ENCODE data around the gene KRTAP5-3.
"Not testable (repeated sequence)": the region's sequence is repeated elsewhere in the genome, so short reads cannot be mapped to it uniquely, and the experiment has no call there.

Gene KRTAP5-3

GRCh38 chr11:1650034-1650917, 42.0 kb upstream of the KRTAP5-3 start:
- Histone ChIP-seq H3K27ac (ENCODE audit: low read depth, low read length) (no peak overlapping the region), H3K4me1 (ENCODE audit: control insufficient read depth, insufficient read depth, low read length) (no peaks in the 10 kb centered on the region), H3K36me3 (ENCODE audit: control insufficient read depth, insufficient read depth, low read length) (no peaks in the 10 kb centered on the region), H3K4me3 (ENCODE audit: low read length) (no peak overlapping the region), H3K9ac (ENCODE audit: low read length) (no peak overlapping the region), H3K27me3 (ENCODE audit: control insufficient read depth, insufficient read depth, low read length) (peaks cover 9% of the 10 kb centered on the region)

GRCh38 chr11:1648653-1649420, 40.6 kb upstream of the KRTAP5-3 start:
- H3K9ac ChIP-seq (ENCODE audit: low read length): no peak overlapping the region
- H3K27me3 ChIP-seq (ENCODE audit: control insufficient read depth, insufficient read depth, low read length): peaks cover 7% of the 10 kb centered on the region
- H3K4me1 ChIP-seq (ENCODE audit: control insufficient read depth, insufficient read depth, low read length): no peaks in the 10 kb centered on the region
- no peak overlapping the region for H3K27ac ChIP-seq (ENCODE audit: low read depth, low read length)
- H3K4me3 ChIP-seq (ENCODE audit: low read length): no peak overlapping the region
- H3K36me3 ChIP-seq (ENCODE audit: control insufficient read depth, insufficient read depth, low read length): no peaks in the 10 kb centered on the region

DNA sequence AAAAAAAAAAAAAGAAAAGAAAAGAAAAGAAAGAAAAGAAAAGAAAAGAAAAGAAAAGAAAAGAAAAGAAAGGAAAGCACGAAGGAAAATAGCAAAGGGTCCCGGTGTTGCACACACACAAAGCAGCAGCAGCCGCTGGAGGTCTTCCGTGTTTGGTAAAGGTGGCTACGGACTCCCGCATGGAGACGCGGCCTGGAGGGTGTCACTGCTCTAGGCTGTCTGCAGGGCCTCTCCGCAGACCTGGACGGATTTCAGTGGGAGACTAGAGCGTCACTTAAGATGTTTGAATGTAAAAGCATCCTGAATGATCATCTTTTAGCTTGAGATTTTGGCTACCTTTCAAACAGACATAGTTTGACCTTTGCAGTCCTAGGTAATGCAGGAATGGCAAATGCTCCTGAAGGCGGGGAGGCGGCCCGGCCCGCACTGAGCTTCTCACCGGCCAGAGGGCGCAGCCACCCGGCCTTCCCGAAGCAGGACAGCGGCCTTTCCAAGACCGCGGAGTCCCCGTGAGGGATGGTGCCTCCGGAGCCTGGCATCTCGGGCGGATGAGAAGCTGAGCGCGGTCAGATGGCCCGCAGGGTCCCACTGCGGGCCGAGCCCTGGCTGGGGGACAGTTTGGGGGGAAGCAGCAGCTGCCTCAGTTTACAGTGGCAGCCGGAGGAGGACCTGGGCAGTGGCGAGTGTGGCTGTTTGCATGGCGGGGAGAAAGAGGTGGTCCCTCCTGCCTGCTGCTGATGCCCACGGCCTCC, 39.8 kb upstream of the KRTAP5-3 start:
- H3K27ac ChIP-seq (ENCODE audit: low read depth, low read length): no peak overlapping the region
- H3K36me3 ChIP-seq (ENCODE audit: control insufficient read depth, insufficient read depth, low read length): no peaks in the 10 kb centered on the region
- H3K4me1 ChIP-seq (ENCODE audit: control insufficient read depth, insufficient read depth, low read length): no peaks in the 10 kb centered on the region
- H3K27me3 ChIP-seq (ENCODE audit: control insufficient read depth, insufficient read depth, low read length): peaks cover 2% of the 10 kb centered on the region
- no peak overlapping the region for H3K9ac ChIP-seq (ENCODE audit: low read length)
- no peak overlapping the region for H3K4me3 ChIP-seq (ENCODE audit: low read length)

DNA sequence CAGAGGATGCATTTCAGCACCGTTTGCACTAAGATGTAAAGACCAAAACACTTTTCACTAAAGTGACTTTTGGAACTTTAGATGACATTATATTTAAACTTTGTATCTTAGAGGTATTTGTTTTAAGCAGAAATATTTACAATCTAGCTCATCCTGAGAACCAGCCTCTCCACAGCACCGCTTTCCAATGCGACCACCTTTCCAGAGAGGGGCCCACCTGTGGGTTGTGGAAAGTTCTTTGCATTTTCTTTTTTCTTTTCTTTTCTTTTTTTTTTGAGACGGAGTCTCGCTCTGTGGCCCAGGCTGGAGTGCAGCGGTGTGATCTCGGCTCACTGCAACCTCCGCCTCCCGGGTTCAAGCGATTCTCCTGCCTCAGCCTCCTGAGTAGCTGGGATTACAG, 38.3 kb upstream of the KRTAP5-3 start:
- not testable (repeated sequence) for H3K27me3 ChIP-seq (ENCODE audit: control insufficient read depth, insufficient read depth, low read length); H3K4me1 ChIP-seq (ENCODE audit: control insufficient read depth, insufficient read depth, low read length); H3K9ac ChIP-seq (ENCODE audit: low read length); H3K4me3 ChIP-seq (ENCODE audit: low read length); H3K36me3 ChIP-seq (ENCODE audit: control insufficient read depth, insufficient read depth, low read length); H3K27ac ChIP-seq (ENCODE audit: low read depth, low read length)

GRCh38 chr11:1645357-1645821, 37.1 kb upstream of the KRTAP5-3 start:
- H3K27ac ChIP-seq (ENCODE audit: low read depth, low read length): no peak overlapping the region
- no peak overlapping the region for H3K4me3 ChIP-seq (ENCODE audit: low read length)
- no peaks in the 10 kb centered on the region for H3K4me1 ChIP-seq (ENCODE audit: control insufficient read depth, insufficient read depth, low read length)
- no peaks in the 10 kb centered on the region for H3K36me3 ChIP-seq (ENCODE audit: control insufficient read depth, insufficient read depth, low read length)
- no peak overlapping the region for H3K9ac ChIP-seq (ENCODE audit: low read length)
- H3K27me3 ChIP-seq (ENCODE audit: control insufficient read depth, insufficient read depth, low read length): no peaks in the 10 kb centered on the region

DNA sequence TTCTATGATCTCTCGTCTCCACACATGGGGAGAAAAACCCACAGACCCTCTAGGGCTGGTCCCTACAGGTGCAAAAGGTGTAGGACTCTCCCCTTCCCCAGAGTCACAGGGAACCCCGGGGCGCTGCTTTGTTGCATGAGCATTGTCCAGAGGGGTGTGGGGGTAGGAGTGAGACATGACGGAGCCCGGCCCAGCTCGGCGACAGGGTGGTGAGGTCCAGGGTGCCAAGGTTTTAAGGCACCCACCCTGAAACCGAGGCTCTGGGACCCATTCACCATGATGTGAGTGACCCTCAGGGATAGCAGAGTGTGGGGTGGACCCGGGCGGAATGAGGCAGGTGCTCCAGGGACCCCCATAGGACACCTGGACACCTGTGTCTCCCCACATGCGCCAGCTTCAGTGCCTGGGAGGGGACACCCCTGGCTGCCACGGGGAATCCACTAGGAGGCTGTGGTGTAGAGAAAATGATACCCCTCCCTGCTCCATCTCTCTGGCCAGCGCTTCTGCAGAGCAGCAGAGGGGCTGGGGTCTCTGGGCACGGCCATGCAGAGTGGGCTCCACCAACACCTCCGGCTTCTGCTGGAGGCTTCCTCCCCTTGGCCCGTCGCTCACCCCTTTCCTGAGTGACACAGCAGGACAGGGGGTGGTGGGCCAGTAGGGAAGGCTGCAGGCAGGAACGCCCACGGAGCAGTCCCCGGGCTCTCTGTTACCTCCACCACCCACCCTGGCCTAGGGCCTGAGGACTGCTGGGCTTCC, 36.5 kb upstream of the KRTAP5-3 start:
- no peak overlapping the region for H3K4me3 ChIP-seq (ENCODE audit: low read length)

DNA sequence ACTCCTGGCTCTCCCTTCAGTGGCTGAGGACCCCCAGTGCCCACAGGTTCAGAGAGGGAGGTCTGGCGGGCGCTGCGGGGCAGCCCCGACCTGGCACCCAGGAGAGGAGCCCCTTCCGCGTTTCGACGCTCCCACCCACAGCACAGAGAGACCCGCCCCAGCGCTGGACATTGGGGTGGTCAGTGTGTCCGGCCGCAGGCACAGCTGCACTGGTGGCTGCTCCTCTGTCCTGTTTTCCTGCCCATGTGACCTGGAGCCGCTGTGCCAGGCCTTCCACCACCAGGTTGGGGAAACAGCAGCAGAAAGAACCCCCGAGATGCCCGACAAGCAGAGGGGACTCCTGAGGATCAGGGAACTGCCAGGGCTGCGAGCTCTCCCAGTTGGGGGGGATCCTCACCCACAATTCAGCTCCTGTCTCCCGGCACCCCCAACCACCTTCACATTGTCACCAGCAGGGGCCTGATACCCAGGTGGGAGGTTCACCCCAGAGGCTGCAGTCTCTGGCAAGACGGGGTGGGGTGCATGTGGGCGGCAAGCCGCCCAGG, 35.0 kb upstream of the KRTAP5-3 start:
- no peak overlapping the region for H3K4me3 ChIP-seq (ENCODE audit: low read length)
- H3K4me1 ChIP-seq (ENCODE audit: control insufficient read depth, insufficient read depth, low read length): no peaks in the 10 kb centered on the region
- no peak overlapping the region for H3K9ac ChIP-seq (ENCODE audit: low read length)
- no peaks in the 10 kb centered on the region for H3K36me3 ChIP-seq (ENCODE audit: control insufficient read depth, insufficient read depth, low read length)
- H3K27ac ChIP-seq (ENCODE audit: low read depth, low read length): no peak overlapping the region
- peaks cover 3% of the 10 kb centered on the region for H3K27me3 ChIP-seq (ENCODE audit: control insufficient read depth, insufficient read depth, low read length)

More for the DNA sequence above, 36.5 kb upstream of the KRTAP5-3 start:
- no peaks in the 10 kb centered on the region for H3K4me1 ChIP-seq (ENCODE audit: control insufficient read depth, insufficient read depth, low read length)
- H3K27me3 ChIP-seq (ENCODE audit: control insufficient read depth, insufficient read depth, low read length): peaks cover 2% of the 10 kb centered on the region
- no peaks in the 10 kb centered on the region for H3K36me3 ChIP-seq (ENCODE audit: control insufficient read depth, insufficient read depth, low read length)
- H3K9ac ChIP-seq (ENCODE audit: low read length): no peak overlapping the region
- H3K27ac ChIP-seq (ENCODE audit: low read depth, low read length): no peak overlapping the region

DNA sequence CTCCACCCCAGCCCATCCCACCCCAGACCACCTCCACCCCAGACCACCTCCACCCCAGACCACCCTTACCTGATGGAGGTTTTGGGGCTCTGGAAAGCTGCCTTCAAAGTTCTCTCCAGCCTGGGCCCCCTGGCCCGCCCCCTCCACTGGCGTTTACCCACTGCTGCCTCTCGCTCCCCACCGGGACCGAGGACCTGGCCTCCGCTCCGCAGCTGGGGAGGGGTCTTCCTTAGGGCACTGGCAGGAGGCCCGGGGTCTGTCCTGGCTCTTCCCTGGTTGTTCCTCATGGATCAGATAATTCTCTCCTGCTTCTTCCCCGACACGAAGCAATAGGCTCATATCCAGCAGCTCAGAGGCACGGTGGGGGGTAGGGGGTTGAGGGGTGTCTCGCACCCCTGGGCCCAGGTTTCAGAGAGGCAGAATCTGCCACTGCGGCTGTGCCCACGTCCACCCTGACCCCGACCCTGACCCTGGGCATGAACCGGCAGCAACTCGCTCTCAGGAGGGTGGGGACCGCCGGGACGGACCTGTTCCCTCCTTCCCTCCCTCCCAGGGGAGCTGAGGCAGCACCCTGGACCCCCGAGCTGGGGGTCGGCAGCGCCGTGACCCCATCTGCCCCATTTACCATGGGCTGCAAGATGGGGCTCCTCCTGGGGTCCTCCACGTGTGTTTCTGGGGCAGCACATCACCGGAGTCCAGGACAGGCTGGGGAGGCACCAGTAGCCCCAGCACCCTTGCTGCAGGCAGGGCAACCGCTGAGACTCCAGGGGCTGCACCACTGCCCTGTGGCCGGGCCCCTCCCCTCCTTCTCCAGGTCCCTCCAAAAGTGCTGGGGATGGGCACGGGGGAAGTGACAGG, 34.3 kb upstream of the KRTAP5-3 start:
- H3K27me3 ChIP-seq (ENCODE audit: control insufficient read depth, insufficient read depth, low read length): peaks cover 3% of the 10 kb centered on the region

GRCh38 chr11:1641096-1641495, 32.8 kb upstream of the KRTAP5-3 start:
- Histone ChIP-seq H3K9ac (ENCODE audit: low read length) (no peak overlapping the region), H3K27me3 (ENCODE audit: control insufficient read depth, insufficient read depth, low read length) (peaks cover 3% of the 10 kb centered on the region), H3K36me3 (ENCODE audit: control insufficient read depth, insufficient read depth, low read length) (no peaks in the 10 kb centered on the region), H3K4me1 (ENCODE audit: control insufficient read depth, insufficient read depth, low read length) (no peaks in the 10 kb centered on the region), H3K27ac (ENCODE audit: low read depth, low read length) (no peak overlapping the region), H3K4me3 (ENCODE audit: low read length) (no peak overlapping the region)

More for the DNA sequence above, 34.3 kb upstream of the KRTAP5-3 start:
- Histone ChIP-seq H3K4me1 (ENCODE audit: control insufficient read depth, insufficient read depth, low read length) (no peaks in the 10 kb centered on the region), H3K36me3 (ENCODE audit: control insufficient read depth, insufficient read depth, low read length) (no peaks in the 10 kb centered on the region), H3K4me3 (ENCODE audit: low read length) (no peak overlapping the region), H3K9ac (ENCODE audit: low read length) (no peak overlapping the region), H3K27ac (ENCODE audit: low read depth, low read length) (no peak overlapping the region)

DNA sequence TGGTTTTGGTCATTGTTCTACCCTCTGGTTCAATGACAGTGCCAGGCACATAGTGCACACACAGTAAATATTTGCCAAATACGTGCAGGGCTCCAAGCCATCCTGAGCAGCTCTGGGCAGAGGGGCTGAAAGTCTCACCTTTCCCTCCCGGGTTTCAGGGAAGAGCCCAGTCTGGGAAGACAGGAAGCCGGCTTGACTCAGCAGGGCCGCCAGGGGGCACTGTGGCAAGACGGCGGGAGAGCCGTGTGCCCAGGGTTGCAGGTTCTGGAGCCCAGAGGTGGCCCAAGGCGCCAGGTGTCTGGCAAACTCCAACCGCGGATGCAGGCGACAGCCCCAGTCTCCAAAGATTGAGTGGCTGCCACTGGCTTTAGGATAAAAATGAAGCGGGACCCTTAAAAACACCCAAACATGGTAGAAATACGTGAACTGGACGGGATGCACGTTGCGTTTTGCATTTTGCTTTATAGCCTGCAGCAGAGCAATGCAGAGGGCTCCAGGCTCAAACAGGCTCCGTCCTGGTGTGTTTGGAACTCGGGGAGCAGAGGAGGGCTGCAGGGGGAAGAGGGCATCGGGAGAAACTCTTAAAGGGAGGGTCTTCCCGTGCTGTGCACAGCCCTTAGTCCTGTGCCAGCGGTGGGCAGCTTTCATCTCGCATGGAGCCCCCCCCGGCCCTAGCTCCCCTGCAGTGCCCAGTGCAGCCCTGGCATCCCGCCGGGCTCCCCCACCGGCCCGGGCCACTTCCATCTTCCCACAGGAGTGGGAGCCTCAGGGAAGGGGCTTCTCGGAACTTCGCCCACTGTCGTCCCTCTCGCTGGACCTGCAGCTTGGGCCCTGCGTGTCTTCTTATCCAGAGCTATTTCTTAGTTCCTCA, 32.0 kb upstream of the KRTAP5-3 start:
- Histone ChIP-seq H3K9ac (ENCODE audit: low read length) (no peak overlapping the region), H3K4me3 (ENCODE audit: low read length) (no peak overlapping the region), H3K4me1 (ENCODE audit: control insufficient read depth, insufficient read depth, low read length) (no peaks in the 10 kb centered on the region), H3K36me3 (ENCODE audit: control insufficient read depth, insufficient read depth, low read length) (no peaks in the 10 kb centered on the region), H3K27me3 (ENCODE audit: control insufficient read depth, insufficient read depth, low read length) (peaks cover 3% of the 10 kb centered on the region), H3K27ac (ENCODE audit: low read depth, low read length) (no peak overlapping the region)

Measured in rectal smooth muscle tissue (tissue), 1 donor.